Activated CD4-positive, alpha-beta T cell treated with anti-CD3 and anti-CD28 coated beads for 36 hours (primary cell): ENCODE data around the gene ONECUT2. TPM values are rescaled to one million over a fixed set of nuclear protein-coding genes. Genes with fewer than 3 reads are reported as not detected.
A peak's percentile ranks its signal among the peaks of the same experiment; 100 is the strongest.

Source experiments
- ATAC-seq: fragments of 200-7000 bp; cut with Tn5 transposase; one replicate; pipeline ENCODE4 v1.10.0; 2021; ENCODE audit warnings: mild to moderate bottlenecking, moderate library complexity
- CTCF ChIA-PET: fragments of 350-600 bp; sonication (Branson Sonifier 250); formaldehyde crosslinking; loops from one replicate; lab custom pipeline; 2021; ENCODE audit warnings: antibody characterized with exemption; lab: Charles Lee
- POLR2A ChIA-PET: fragments of 350-600 bp; sonication (Branson Sonifier 250); formaldehyde crosslinking; loops from one replicate; lab custom pipeline; 2021; ENCODE audit warnings: antibody characterized with exemption, inconsistent platforms; lab: Charles Lee
- DNase-seq: peaks from one replicate; pipeline ENCODE4 v3.0.0-alpha.2; 2020
- H3K27ac Mint-ChIP-seq: one replicate; pipeline ENCODE4 v1.8.0; 2021; ENCODE audit warnings: mixed read lengths
- H3K27me3 Mint-ChIP-seq: one replicate; pipeline ENCODE4 v1.8.0; 2021; ENCODE audit warnings: mixed read lengths
- H3K36me3 Mint-ChIP-seq: one replicate; pipeline ENCODE4 v1.8.0; 2021; ENCODE audit warnings: low read depth, mixed read lengths
- H3K4me1 Mint-ChIP-seq: one replicate; pipeline ENCODE4 v1.8.0; 2021; ENCODE audit warnings: mixed read lengths
- H3K4me3 Mint-ChIP-seq: one replicate; pipeline ENCODE4 v1.8.0; 2021; ENCODE audit warnings: mild to moderate bottlenecking, moderate library complexity, mixed read lengths
- H3K9me3 Mint-ChIP-seq: one replicate; pipeline ENCODE4 v1.8.0; 2021; ENCODE audit warnings: low read depth, mixed read lengths
- intact Hi-C, 2 experiments: fragments of 100-400 bp; cut with DNase I in 1 of 2; cut with micrococcal nuclease in 1 of 2; formaldehyde crosslinking; loops; one replicate each; pipeline versions ENCODE4 v1.14.2 to v1.15.1; 2022 to 2024; cut with DNase I, micrococcal nuclease
- total RNA-seq, 2 experiments: library from RNA; stranded (reverse); gene quantifications; one replicate each; pipeline ENCODE4 v1.2.3, GENCODE V29; 2021

Gene ONECUT2
- total RNA-seq, 2 experiments from 2014 or later, result under 0.01 TPM; not detected in 1

- Mint-ChIP-seq H3K4me1 (peaks cover 4% of the 10 kb centered on the region), H3K36me3 (no peaks in the 10 kb centered on the region), H3K9me3 (no peaks in the 10 kb centered on the region), H3K27ac (no peak overlapping the region), H3K27me3 (peaks cover 52% of the 10 kb centered on the region), H3K4me3 (no peak overlapping the region)
- ATAC-seq, result no peak
- peak; percentile 60 for DNase-seq
- intact Hi-C loops, result loop anchor here (1.0 to 10.0 kb wide), 5 partner anchors 582 to 744 kb away; no protein-coding TSS in a partner anchor
- CTCF ChIA-PET, result interaction anchor here (0.6 to 0.9 kb wide), 2 partner anchors 9 to 143 kb away, joined by 4 read pairs; no protein-coding TSS in a partner anchor
- POLR2A ChIA-PET, result no interaction called here
Measured at GRCh38 chr18:57446322-57446721, 11.1 kb downstream of the ONECUT2 start.

- peak; percentile 50 for DNase-seq
- intact Hi-C loops, result loop anchor here (2.0 to 10.0 kb wide), 3 partner anchors 582 to 744 kb away; no protein-coding TSS in a partner anchor
- Mint-ChIP-seq H3K27ac (no peak overlapping the region), H3K9me3 (no peaks in the 10 kb centered on the region), H3K27me3 (peaks cover 54% of the 10 kb centered on the region), H3K4me1 (no peaks in the 10 kb centered on the region), H3K4me3 (no peak overlapping the region), H3K36me3 (no peaks in the 10 kb centered on the region)
- no peak for ATAC-seq
- POLR2A ChIA-PET, result no interaction called here
- CTCF ChIA-PET, result interaction anchor here (0.6 to 0.9 kb wide), 2 partner anchors 9 to 144 kb away, joined by 4 read pairs; no protein-coding TSS in a partner anchor
Measured at GRCh38 chr18:57447154-57447621, 12.0 kb downstream of the ONECUT2 start.

GRCh38 chr18:57455576-57456129 lies 20.5 kb downstream of the ONECUT2 start:
- Mint-ChIP-seq H3K4me1 (no peaks in the 10 kb centered on the region), H3K27me3 (peaks cover 26% of the 10 kb centered on the region), H3K4me3 (no peak overlapping the region), H3K27ac (no peak overlapping the region), H3K36me3 (no peaks in the 10 kb centered on the region), H3K9me3 (no peaks in the 10 kb centered on the region)
- DNase-seq (no peak), ATAC-seq (no peak)
- POLR2A ChIA-PET, result no interaction called here
- intact Hi-C loops, result no loop called here
- CTCF ChIA-PET, result interaction anchor here (0.9 kb wide), 1 partner anchor 10 kb away, joined by 3 read pairs; no protein-coding TSS in a partner anchor

GRCh38 chr18:57461652-57462269 lies 26.6 kb downstream of the ONECUT2 start:
- H3K27ac Mint-ChIP-seq, result no peak overlapping the region
- H3K4me3 Mint-ChIP-seq, result no peak overlapping the region
- H3K4me1 Mint-ChIP-seq, result no peaks in the 10 kb centered on the region
- CTCF ChIA-PET, result no interaction called here
- DNase-seq (no peak), ATAC-seq (no peak)
- intact Hi-C loops, result no loop called here
- H3K27me3 Mint-ChIP-seq, result peaks cover 9% of the 10 kb centered on the region
- POLR2A ChIA-PET, result no interaction called here
- H3K36me3 Mint-ChIP-seq, result no peaks in the 10 kb centered on the region
- no peaks in the 10 kb centered on the region for H3K9me3 Mint-ChIP-seq

GRCh38 chr18:57466307-57466706 lies 31.1 kb downstream of the ONECUT2 start:
- H3K27ac Mint-ChIP-seq, result no peak overlapping the region
- ATAC-seq (no peak), DNase-seq (no peak)
- intact Hi-C loops, result no loop called here
- H3K4me3 Mint-ChIP-seq, result no peak overlapping the region
- ChIA-PET POLR2A (no interaction called here), CTCF (interaction anchor here (0.7 kb wide), 1 partner anchor 10 kb away, joined by 3 read pairs; no protein-coding TSS in a partner anchor)
- peaks cover 12% of the 10 kb centered on the region for H3K27me3 Mint-ChIP-seq
- no peaks in the 10 kb centered on the region for H3K36me3 Mint-ChIP-seq
- H3K9me3 Mint-ChIP-seq, result no peaks in the 10 kb centered on the region
- H3K4me1 Mint-ChIP-seq, result no peaks in the 10 kb centered on the region

GRCh38 chr18:57466745-57467409 lies 31.7 kb downstream of the ONECUT2 start:
- Mint-ChIP-seq H3K4me3 (no peak overlapping the region), H3K36me3 (no peaks in the 10 kb centered on the region), H3K27ac (no peak overlapping the region), H3K9me3 (no peaks in the 10 kb centered on the region), H3K4me1 (no peaks in the 10 kb centered on the region), H3K27me3 (peaks cover 12% of the 10 kb centered on the region)
- intact Hi-C loops, result no loop called here
- no peak for ATAC-seq
- DNase-seq, result no peak
- ChIA-PET POLR2A (no interaction called here), CTCF (interaction anchor here (0.7 kb wide), 1 partner anchor 10 kb away, joined by 3 read pairs; no protein-coding TSS in a partner anchor)

GRCh38 chr18:57469884-57470283 lies 34.7 kb downstream of the ONECUT2 start:
- POLR2A ChIA-PET, result no interaction called here
- Mint-ChIP-seq H3K27me3 (peaks cover 10% of the 10 kb centered on the region), H3K4me1 (no peaks in the 10 kb centered on the region)

GRCh38 chr18:57475408-57475807 lies 40.2 kb downstream of the ONECUT2 start:
- DNase-seq (no peak), ATAC-seq (no peak)
- CTCF ChIA-PET, result no interaction called here
- H3K9me3 Mint-ChIP-seq, result no peaks in the 10 kb centered on the region
- intact Hi-C loops, result no loop called here
- H3K4me1 Mint-ChIP-seq, result no peaks in the 10 kb centered on the region
- H3K4me3 Mint-ChIP-seq, result no peak overlapping the region
- no peak overlapping the region for H3K27ac Mint-ChIP-seq
- H3K27me3 Mint-ChIP-seq, result peaks cover 16% of the 10 kb centered on the region
- H3K36me3 Mint-ChIP-seq, result no peaks in the 10 kb centered on the region
- POLR2A ChIA-PET, result no interaction called here

More at GRCh38 chr18:57469884-57470283, 34.7 kb downstream of the ONECUT2 start:
- Mint-ChIP-seq H3K27ac (no peak overlapping the region), H3K4me3 (no peak overlapping the region), H3K36me3 (no peaks in the 10 kb centered on the region), H3K9me3 (no peaks in the 10 kb centered on the region)
- CTCF ChIA-PET, result no interaction called here
- intact Hi-C loops, result no loop called here
- DNase-seq (no peak), ATAC-seq (no peak)

- DNase-seq, result no peak
- Mint-ChIP-seq H3K27me3 (peaks cover 16% of the 10 kb centered on the region), H3K36me3 (no peaks in the 10 kb centered on the region), H3K9me3 (no peaks in the 10 kb centered on the region), H3K4me3 (no peak overlapping the region), H3K27ac (no peak overlapping the region), H3K4me1 (no peaks in the 10 kb centered on the region)
- intact Hi-C loops, result no loop called here
- POLR2A ChIA-PET, result no interaction called here
- ATAC-seq, result no peak
- CTCF ChIA-PET, result no interaction called here
Measured at GRCh38 chr18:57475903-57476302, 40.7 kb downstream of the ONECUT2 start.

- Mint-ChIP-seq H3K4me3 (no peak overlapping the region), H3K36me3 (no peaks in the 10 kb centered on the region), H3K27me3 (peaks cover 16% of the 10 kb centered on the region), H3K9me3 (no peaks in the 10 kb centered on the region), H3K4me1 (no peaks in the 10 kb centered on the region), H3K27ac (no peak overlapping the region)
- intact Hi-C loops, result no loop called here
- CTCF ChIA-PET, result interaction anchor here (1.1 kb wide), 1 partner anchor 39 kb away, joined by 3 read pairs; no protein-coding TSS in a partner anchor
- ATAC-seq, result no peak
- no peak for DNase-seq
- POLR2A ChIA-PET, result interaction anchor here (0.6 kb wide), 1 partner anchor 579 kb away, joined by 10 read pairs; no protein-coding TSS in a partner anchor
Measured at GRCh38 chr18:57480733-57481132, 45.6 kb downstream of the ONECUT2 start.

GRCh38 chr18:57497372-57498294 lies 62.5 kb downstream of the ONECUT2 start:
- Mint-ChIP-seq H3K4me3 (no peak overlapping the region), H3K27ac (no peak overlapping the region), H3K36me3 (no peaks in the 10 kb centered on the region), H3K27me3 (peaks cover 7% of the 10 kb centered on the region), H3K9me3 (no peaks in the 10 kb centered on the region), H3K4me1 (no peaks in the 10 kb centered on the region)
- intact Hi-C loops, result no loop called here
- ChIA-PET POLR2A (no interaction called here), CTCF (no interaction called here)
- ATAC-seq (no peak), DNase-seq (no peak)
